Suprapubic skin (tissue), 4 donors: ENCODE measurements around the gene TCEA2. TPM values are rescaled to one million over a fixed set of nuclear protein-coding genes. Genes with fewer than 3 reads are reported as not detected.

ENCODE experiments used
- DNase-seq, 2 donors: peaks; one replicate each; pipeline ENCODE4 v3.0.0-alpha.2; 2019; ENCODE audit warnings: low spot score in 2 of 2
- H3K27ac ChIP-seq: fragments of 200-600 bp; sonication (generic); one replicate; pipeline ENCODE4 v1.5.1; 2019
- H3K27me3 ChIP-seq: fragments of 200-600 bp; sonication (generic); one replicate; pipeline ENCODE4 v1.5.1; 2019
- H3K36me3 ChIP-seq: fragments of 200-600 bp; sonication (generic); one replicate; pipeline ENCODE4 v1.5.1; 2019
- H3K4me1 ChIP-seq: fragments of 200-600 bp; sonication (generic); one replicate; pipeline ENCODE4 v1.5.1; 2019
- H3K4me3 ChIP-seq: fragments of 200-600 bp; sonication (generic); one replicate; pipeline ENCODE4 v1.5.1; 2019; ENCODE audit warnings: mild to moderate bottlenecking
- H3K9me3 ChIP-seq: fragments of 200-600 bp; sonication (generic); one replicate; pipeline ENCODE4 v1.5.1; 2019
- EP300 ChIP-seq: sonication (generic); formaldehyde crosslinking; IDR thresholded peaks from one replicate; pipeline ENCODE4 v1.6.1; 2017; ENCODE audit warnings: antibody characterized with exemption
- POLR2A ChIP-seq, 2 donors: fragments of 450-650 bp; IDR thresholded peaks; one replicate each; pipeline ENCODE4 v1.6.1; 2017; ENCODE audit warnings: antibody characterized with exemption in 2 of 2, mild to moderate bottlenecking in 2 of 2, moderate library complexity in 2 of 2
- POLR2AphosphoS5 ChIP-seq, 3 donors: sonication (generic); formaldehyde crosslinking; IDR thresholded peaks; one replicate each; pipeline ENCODE4 v1.6.1; 2017; ENCODE audit warnings: antibody characterized with exemption in 3 of 3
- WGBS: methylation state at CpG from one replicate; pipeline ENCODE4 v1.1.5; 2018; 5-methylcytosine and 5-hydroxymethylcytosine counted together
- total RNA-seq, 4 donors: library from RNA; depleted of rRNA; stranded (reverse); fragments of >200 nt; gene quantifications; one replicate each; pipeline ENCODE4 v1.1.0, GENCODE V29; 2016
- TF ChIP-seq, protein P1 (sequence below), 2 donors: fragments of 200-600 bp in 1 of 2; fragments of 450-650 bp in 1 of 2; sonication (generic) in 1 of 2; IDR thresholded peaks; one replicate each; pipeline ENCODE4 v1.5.1; 2016 to 2019; ENCODE audit warnings: antibody characterized with exemption in 2 of 2, mild to moderate bottlenecking in 1 of 2, moderate library complexity in 1 of 2

TCEA2 gene
- total RNA-seq, 4 donors from 2014 or later, result 8.6 to 27.9 (median 13.2) TPM

DNA sequence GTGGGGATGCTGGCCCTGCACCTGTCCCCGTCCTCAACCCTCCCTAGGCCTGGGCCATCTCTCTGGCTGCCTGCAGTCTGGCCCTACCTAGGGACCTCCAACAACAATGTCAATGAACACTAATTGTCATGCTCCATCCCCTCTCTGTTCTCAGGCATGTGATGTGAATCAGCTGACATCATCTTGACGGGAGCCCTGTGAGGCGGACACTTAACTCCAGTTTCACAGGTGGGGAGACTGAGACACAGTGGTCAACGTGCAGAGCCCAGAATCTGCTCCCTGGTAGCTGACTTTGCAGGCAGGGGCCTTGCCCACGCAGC is 762 bp upstream of the TCEA2 start:
- WGBS, result 53% methylated on average over 3 of the region's 5 CpGs
- H3K4me1 ChIP-seq, result peaks cover 48% of the 10 kb centered on the region
- no peaks in the 10 kb centered on the region for H3K36me3 ChIP-seq
- no peaks in the 10 kb centered on the region for H3K9me3 ChIP-seq
- TF ChIP-seq POLR2A (IDR thresholded peaks at IDR 0.05) (no peak), POLR2AphosphoS5 (IDR thresholded peaks at IDR 0.05) (no peak), EP300 (no peak)
- TF ChIP-seq, protein P1, sequence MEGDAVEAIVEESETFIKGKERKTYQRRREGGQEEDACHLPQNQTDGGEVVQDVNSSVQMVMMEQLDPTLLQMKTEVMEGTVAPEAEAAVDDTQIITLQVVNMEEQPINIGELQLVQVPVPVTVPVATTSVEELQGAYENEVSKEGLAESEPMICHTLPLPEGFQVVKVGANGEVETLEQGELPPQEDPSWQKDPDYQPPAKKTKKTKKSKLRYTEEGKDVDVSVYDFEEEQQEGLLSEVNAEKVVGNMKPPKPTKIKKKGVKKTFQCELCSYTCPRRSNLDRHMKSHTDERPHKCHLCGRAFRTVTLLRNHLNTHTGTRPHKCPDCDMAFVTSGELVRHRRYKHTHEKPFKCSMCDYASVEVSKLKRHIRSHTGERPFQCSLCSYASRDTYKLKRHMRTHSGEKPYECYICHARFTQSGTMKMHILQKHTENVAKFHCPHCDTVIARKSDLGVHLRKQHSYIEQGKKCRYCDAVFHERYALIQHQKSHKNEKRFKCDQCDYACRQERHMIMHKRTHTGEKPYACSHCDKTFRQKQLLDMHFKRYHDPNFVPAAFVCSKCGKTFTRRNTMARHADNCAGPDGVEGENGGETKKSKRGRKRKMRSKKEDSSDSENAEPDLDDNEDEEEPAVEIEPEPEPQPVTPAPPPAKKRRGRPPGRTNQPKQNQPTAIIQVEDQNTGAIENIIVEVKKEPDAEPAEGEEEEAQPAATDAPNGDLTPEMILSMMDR (IDR thresholded peaks at IDR 0.05), result no peak
- peak overlapping the region; percentile 89 for H3K4me3 ChIP-seq
- no peaks in the 10 kb centered on the region for H3K27me3 ChIP-seq
- DNase-seq, result no peak
- peak overlapping the region; percentile 76 for H3K27ac ChIP-seq

DNA sequence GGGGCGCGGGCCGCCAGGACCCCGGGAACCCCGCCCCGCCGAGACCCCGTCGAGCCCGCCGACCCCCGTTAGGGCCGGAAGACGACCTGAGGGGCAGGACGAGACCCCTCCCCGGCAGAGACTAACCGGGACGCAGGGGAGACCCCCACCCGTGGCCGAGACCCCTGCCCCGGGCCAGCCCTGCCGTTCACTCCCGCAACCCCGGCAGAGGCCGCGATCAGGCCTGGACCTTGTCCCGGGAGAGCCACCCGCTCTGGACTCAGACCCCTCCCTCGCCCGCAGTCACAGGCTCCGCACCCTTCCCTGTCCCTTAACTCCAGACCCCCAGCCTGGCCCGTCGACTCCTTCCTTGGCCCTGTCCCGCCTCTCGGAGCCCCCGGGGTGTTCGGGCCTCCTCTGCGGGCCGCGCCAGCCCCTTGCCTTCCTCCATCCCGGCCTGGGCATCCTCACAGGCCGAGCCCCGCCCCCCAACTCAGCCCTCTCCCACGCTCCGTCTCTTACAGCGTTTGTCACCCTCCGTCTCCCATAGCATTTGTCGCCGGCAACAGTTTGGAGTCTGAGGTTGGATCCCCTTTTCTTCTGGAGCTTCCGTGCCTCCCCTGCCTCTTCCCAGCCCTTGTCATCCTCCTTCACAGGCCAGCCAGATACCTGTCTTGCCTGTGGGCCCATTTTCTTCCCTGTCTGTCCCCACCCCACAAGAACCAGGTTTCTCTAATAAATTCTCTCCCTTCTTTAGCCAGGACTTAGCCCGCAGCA is 569 bp downstream of the TCEA2 start:
- Histone ChIP-seq H3K9me3 (no peaks in the 10 kb centered on the region), H3K27me3 (no peaks in the 10 kb centered on the region), H3K4me1 (peaks cover 40% of the 10 kb centered on the region), H3K4me3 (peak overlapping the region; percentile 89), H3K27ac (peak overlapping the region; percentile 76), H3K36me3 (no peaks in the 10 kb centered on the region)
- DNase-seq, result no peak
- TF ChIP-seq POLR2AphosphoS5 (IDR thresholded peaks at IDR 0.05), result no peak
- 7% methylated on average over 16 of the region's 51 CpGs for WGBS

DNA sequence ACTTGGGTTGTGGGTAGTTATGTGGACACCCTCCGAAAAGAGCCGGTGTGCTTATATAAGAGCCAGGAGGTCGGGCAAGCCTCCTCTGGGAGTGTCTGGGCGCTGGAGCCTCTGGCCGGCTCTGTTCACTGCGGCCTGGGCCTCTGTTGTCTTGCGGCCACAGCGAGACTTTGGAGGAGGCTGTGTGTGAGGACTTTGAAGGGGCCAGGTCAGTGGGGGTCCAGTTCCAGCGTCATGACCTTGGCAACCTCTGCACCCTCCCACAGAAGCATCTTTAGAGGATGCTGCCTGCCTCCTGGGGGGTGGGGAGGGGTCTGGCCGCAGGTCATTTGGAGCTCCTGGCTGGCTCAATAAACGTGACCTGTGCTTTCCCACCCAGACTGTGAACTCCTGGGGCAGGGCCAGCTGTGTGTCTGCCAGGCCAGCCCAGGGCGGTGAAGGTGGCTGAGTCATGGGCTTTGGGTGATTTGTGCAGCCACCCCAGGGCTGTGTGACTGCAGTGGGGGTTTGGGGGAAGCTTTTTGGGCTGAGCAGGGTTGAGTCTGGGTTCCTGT is 1.2 kb downstream of the TCEA2 start:
- TF ChIP-seq, protein P1 (IDR thresholded peaks at IDR 0.05), result no peak
- TF ChIP-seq POLR2A (IDR thresholded peaks at IDR 0.05) (no peak), EP300 (no peak), POLR2AphosphoS5 (IDR thresholded peaks at IDR 0.05) (no peak)
- 19% methylated on average over 7 of the region's 12 CpGs for WGBS
- Histone ChIP-seq H3K36me3 (no peaks in the 10 kb centered on the region), H3K9me3 (no peaks in the 10 kb centered on the region), H3K27me3 (no peaks in the 10 kb centered on the region), H3K27ac (no peak overlapping the region), H3K4me1 (peaks cover 40% of the 10 kb centered on the region), H3K4me3 (peak overlapping the region; percentile 89)
- DNase-seq, result no peak

DNA sequence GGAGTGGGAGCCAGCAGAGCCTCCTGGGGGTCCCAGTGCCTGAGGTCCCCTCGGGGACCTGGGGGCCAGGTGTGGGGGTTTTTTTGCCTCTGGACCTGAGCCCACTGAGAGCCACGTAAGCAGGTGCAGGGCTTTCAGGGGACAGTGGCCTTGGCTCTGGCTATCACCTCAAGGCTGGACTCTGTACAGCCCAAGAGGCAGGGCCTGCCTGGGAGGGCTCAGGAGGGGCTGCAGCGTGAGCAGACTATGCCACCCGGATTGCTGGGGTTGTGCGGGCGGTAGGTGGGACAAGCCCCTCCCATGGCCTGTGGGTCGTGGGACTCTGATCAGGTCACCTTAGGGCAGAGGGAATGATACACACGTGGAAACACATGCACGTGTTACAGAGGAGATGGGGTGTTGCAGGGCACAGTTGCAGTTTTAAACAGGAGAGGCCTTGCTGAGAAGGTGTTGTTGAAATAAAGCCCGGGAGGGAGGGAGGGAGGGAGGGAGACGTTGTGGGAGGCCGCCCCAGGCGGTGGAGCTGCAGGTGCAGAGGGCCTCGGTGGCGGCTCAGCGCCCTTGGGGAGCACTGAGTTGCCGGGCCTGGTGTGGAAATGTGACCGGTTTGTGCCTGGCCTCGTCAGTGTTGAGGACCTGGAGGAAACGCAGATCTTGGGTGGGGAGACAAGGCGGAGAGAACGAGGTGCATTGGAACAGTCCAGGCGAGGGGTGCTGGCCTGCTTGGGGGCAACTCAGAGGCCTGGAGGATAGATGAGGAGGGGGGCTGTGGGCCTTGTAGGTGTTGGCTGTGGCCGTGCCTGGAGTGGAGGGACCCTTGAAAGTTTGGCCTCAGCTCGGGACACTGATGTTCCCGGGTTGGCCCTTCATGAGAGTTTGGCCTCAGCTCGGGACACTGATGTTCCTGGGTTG is 2.3 kb downstream of the TCEA2 start:
- Histone ChIP-seq H3K9me3 (no peaks in the 10 kb centered on the region), H3K4me3 (no peak overlapping the region), H3K36me3 (no peaks in the 10 kb centered on the region), H3K27ac (no peak overlapping the region), H3K4me1 (peaks cover 40% of the 10 kb centered on the region), H3K27me3 (no peaks in the 10 kb centered on the region)
- no peak for DNase-seq
- WGBS, result 51% methylated on average over 27 of the region's 27 CpGs
- TF ChIP-seq, protein P1 (IDR thresholded peaks at IDR 0.05), result no peak
- TF ChIP-seq POLR2AphosphoS5 (IDR thresholded peaks at IDR 0.05) (no peak), POLR2A (IDR thresholded peaks at IDR 0.05) (no peak), EP300 (no peak)

DNA sequence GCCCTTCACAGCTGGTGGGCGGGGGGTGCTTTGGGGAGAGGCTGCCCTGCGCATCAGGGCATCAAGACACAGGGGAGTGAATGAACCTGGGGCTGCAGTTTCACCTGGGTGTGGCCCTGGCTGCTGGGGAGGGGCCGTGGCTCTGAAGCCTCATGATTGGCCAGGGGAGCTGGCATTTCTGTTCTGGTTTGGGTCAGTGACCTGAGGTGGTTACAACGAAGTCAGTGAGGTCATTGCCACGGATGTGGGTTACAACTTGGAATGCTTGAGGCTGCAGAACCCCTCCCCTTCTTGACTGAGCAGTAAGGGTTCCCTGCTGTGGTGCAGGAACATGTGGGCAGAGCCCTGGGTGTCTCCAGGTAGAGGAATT is 3.0 kb downstream of the TCEA2 start:
- Histone ChIP-seq H3K4me1 (peaks cover 40% of the 10 kb centered on the region), H3K9me3 (no peaks in the 10 kb centered on the region), H3K27ac (no peak overlapping the region), H3K36me3 (peaks cover 3% of the 10 kb centered on the region), H3K27me3 (no peaks in the 10 kb centered on the region), H3K4me3 (no peak overlapping the region)
- 52% methylated on average over 3 of the region's 5 CpGs for WGBS
- TF ChIP-seq POLR2AphosphoS5 (IDR thresholded peaks at IDR 0.05), result no peak
- no peak for TF ChIP-seq POLR2A (IDR thresholded peaks at IDR 0.05)
- TF ChIP-seq, protein P1 (IDR thresholded peaks at IDR 0.05), result no peak
- no peak for TF ChIP-seq EP300
- DNase-seq, result no peak
